SK-N-MC (cell line): ENCODE measurements around the gene CITED4.
A peak's percentile ranks its signal among the peaks of the same experiment; 100 is the strongest.

Experiments used
- DNase-seq: peaks from one replicate; pipeline ENCODE4 v3.0.0-alpha.2; 2011; ENCODE audit warnings: low read depth, low spot score
- H3K27ac ChIP-seq: fragments of 200-600 bp; sonication (generic); 2 replicates; pipeline ENCODE4 v1.5.1; 2016; ENCODE audit warnings: mixed run types
- H3K36me3 ChIP-seq: fragments of 200-600 bp; sonication (generic); 2 replicates; pipeline ENCODE4 v1.6.1; 2017; ENCODE audit warnings: antibody characterized with exemption, low read length, mixed read lengths; ENCODE audit not compliant: insufficient read depth
- H3K4me3 ChIP-seq: fragments of 200-600 bp; sonication (generic); 2 replicates; pipeline ENCODE4 v1.5.1; 2016
- H3K9ac ChIP-seq: fragments of 200-600 bp; sonication (generic); 2 replicates; pipeline ENCODE4 v1.8.0; 2017; ENCODE audit warnings: mixed run types, mixed read lengths; ENCODE audit not compliant: insufficient read length
- H3K9me3 ChIP-seq: fragments of 200-600 bp; sonication (generic); 2 replicates; pipeline ENCODE4 v1.6.1; 2017; ENCODE audit warnings: low read depth, mild to moderate bottlenecking, antibody characterized with exemption, low read length, moderate library complexity, mixed read lengths
- EZH2 ChIP-seq: fragments of 200-600 bp; sonication (generic); IDR thresholded peaks from one replicate; pipeline ENCODE4 v1.6.1; 2017; ENCODE audit warnings: antibody characterized with exemption
- FOXP2 ChIP-seq: optimal IDR thresholded peaks from 2 replicates; pipeline ENCODE3; 2011; ENCODE audit warnings: mild to moderate bottlenecking, moderate library complexity; ENCODE audit not compliant: insufficient read depth; ENCODE audit errors: extremely low read length, control extremely low read depth
- POLR2AphosphoS5 ChIP-seq: IDR thresholded peaks from 2 replicates; pipeline ENCODE4 v1.6.1; 2012; ENCODE audit warnings: mild to moderate bottlenecking, low read depth, low read length, borderline replicate concordance

The CITED4 gene

DNA sequence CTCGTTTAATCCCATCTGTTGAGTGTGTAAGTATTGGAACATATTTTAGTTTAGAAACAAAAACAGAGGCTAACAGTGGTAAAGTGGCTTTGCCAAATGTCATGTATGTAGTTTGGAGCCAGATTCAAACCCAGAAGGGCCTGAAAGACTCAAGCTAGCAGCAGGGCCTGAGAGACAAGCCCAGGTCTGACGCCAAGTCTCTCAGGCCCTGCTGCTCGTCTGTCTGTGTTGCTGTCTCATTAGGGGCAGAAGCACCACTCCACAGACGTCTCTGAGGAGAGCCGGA lies 8.3 kb downstream of the CITED4 start:
- Histone ChIP-seq H3K4me3 (no peak overlapping the region), H3K36me3 (no peaks in the 10 kb centered on the region), H3K27ac (no peak overlapping the region), H3K9me3 (no peaks in the 10 kb centered on the region), H3K9ac (no peak overlapping the region)
- DNase-seq: no peak
- TF ChIP-seq POLR2AphosphoS5: no peak
- TF ChIP-seq FOXP2: no peak
- TF ChIP-seq EZH2: no peak

DNA sequence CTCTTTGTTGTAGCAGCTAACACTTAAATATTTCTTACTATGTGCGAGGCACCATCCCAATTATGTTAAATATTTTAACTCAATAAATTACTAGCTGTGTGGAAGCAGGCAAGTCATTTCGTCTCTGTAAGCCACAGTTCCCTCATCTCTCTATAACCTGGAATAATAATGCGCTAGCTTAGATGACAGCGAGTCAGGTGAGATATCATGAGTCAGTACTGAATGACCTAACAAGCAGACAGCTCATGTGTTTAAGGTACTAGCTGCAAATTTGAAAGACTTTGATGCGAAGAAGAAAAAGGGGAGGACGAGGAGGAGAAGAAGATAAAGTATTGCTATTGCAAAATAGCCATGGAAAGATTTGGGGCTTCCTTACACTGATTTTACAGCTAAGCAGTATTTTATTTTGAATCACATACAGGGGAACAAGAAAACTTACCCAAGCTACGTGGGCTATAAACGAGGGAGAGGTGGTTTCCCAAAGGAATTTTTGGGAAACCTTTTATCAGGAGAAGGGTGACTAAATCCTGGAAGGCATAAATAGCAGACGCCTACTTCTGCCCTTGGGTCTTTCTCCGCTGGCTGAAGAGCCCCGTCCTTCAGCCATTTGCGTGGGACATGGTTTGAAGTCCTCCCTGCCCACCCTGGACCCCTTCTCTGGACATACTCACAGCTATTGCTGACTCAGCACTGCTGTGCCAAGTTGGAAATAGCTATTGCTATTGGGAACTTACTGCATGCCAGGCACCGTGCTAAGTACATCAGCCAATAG lies 8.9 kb downstream of the CITED4 start:
- no peaks in the 10 kb centered on the region for H3K9me3 ChIP-seq
- no peak for DNase-seq
- no peaks in the 10 kb centered on the region for H3K36me3 ChIP-seq
- H3K27ac ChIP-seq: no peak overlapping the region
- H3K9ac ChIP-seq: no peak overlapping the region
- TF ChIP-seq EZH2: no peak
- no peak for TF ChIP-seq POLR2AphosphoS5
- TF ChIP-seq FOXP2: no peak
- H3K4me3 ChIP-seq: no peak overlapping the region

DNA sequence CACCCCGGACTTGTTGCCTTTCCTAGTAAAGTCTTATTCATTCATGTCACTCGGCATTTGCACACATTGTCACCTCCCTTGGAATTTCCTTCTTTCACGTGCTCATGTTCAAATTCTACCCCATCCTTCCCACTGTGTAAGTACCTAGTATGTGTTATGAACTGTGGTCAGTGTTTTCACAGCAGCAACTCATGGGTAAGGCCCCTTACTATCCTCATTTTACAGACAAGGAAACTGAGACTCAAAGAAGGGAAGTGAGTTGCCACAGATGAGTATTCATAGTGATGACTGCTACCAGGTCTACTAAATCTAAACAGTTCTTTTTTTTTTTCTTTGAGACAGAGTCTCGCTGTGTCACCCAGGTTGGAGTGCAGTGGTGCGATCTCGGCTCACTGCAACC lies 10.5 kb downstream of the CITED4 start:
- Histone ChIP-seq H3K9ac (no peak overlapping the region), H3K4me3 (no peak overlapping the region), H3K9me3 (no peaks in the 10 kb centered on the region), H3K27ac (no peak overlapping the region), H3K36me3 (no peaks in the 10 kb centered on the region)
- no peak for DNase-seq
- TF ChIP-seq EZH2: no peak
- TF ChIP-seq POLR2AphosphoS5: no peak
- no peak for TF ChIP-seq FOXP2

DNA sequence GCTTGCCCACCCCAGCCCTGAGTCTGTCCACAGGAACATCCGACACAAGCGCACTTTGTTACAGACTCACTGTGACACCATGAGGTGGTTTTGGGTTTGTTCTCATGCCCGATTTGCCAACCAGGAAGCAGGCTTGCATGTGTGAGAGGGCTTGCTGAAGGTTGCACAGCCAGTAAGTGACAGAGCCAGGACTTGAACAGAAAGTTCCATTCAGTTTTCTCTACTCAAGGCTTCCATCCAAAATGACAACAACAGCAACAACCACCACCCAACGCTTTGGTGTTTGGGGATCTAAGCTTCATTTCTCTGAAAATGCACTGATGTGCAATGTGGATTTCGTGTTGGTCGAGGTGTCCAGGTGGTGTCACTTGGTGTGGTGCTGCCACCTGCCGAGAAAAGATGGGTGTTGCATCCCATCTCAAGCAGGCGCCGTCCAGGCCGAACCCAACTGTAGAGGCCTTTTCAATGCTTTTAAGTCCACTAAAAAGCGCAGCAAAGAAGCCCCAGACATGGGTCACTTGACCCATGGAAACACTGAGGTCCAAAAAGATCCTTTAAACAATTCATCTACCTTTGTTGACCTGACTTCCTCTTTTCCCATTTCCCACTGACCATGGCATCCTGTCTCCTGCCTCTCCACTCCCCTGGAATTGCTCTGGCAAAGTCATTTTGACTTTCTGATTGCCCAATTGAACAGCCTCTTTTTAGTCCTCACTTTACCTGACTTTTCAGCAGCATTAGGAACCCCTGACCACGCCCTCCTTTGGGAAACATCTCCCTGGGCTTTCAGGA lies 12.2 kb downstream of the CITED4 start:
- no peaks in the 10 kb centered on the region for H3K9me3 ChIP-seq
- H3K4me3 ChIP-seq: no peak overlapping the region
- no peak overlapping the region for H3K27ac ChIP-seq
- TF ChIP-seq POLR2AphosphoS5 (no peak), EZH2 (no peak), FOXP2 (no peak)
- no peaks in the 10 kb centered on the region for H3K36me3 ChIP-seq
- H3K9ac ChIP-seq: no peak overlapping the region
- peak; percentile 6 for DNase-seq

DNA sequence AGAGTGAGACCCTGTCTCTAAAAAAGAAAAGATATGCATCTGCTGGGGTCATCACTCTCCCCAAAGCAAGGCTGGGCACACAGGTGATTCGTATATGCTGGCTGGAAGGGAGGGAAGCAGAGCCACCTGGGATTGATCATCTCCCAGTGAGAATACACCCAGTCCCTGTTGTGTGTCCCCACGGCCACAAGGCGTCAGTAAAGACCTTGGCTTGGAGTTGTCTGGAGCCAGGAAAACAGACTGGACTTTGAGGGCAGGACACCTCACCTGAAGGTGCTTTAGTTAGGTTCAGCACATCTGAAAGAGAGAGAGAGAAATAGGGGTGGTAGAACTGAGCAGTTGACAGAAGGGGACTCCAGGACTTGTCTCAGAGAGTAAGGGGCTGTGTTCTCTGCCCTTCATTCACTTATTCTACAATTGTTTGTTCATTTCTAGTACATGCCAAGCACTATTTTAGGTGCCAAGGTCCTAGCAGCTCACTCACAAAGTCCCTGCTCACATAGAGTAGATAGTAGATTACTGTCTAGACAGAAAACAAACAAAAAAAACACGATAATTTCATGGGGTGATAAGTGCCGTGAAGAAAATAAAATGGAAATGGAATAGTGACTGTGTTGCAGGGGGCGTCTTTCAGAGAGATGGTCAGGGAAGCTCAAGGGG lies 13.5 kb downstream of the CITED4 start:
- no peak for DNase-seq
- no peaks in the 10 kb centered on the region for H3K9me3 ChIP-seq
- no peak overlapping the region for H3K4me3 ChIP-seq
- no peak overlapping the region for H3K27ac ChIP-seq
- no peak overlapping the region for H3K9ac ChIP-seq
- no peaks in the 10 kb centered on the region for H3K36me3 ChIP-seq
- TF ChIP-seq EZH2 (no peak), FOXP2 (no peak), POLR2AphosphoS5 (no peak)

DNA sequence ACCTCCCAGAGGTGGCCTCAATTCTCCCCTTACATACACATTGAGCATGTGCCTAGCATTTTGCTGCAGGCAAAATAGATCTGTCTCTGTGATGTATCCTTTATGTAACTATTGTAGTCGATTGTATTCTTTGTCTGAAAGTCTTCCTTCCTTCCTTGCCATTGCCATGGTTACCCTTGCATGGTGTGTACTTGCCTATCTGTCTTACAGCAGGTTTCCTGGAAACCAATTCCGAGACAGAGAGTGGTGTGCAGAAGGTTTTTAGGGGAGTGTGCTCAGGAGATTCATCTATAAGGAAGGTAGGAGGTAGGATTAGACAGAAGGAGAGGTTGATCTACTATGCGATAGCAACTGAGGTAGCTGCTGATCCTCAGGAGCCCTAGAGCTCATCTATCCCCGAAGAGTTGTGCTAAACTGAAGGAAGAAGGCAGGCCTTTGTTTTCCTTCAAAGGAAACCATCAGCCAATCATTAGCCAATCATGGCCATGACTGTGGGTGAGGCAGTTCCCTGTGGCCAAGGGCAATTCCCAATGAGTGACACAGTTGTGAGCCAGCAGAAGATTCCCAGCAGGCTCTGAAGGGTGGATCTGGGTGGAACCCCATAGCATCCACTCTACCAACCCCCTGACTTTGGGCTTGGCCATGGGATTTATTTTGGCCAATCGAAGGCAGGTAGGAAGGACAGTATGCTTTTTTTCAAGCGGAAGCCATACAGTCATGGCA lies 15.0 kb downstream of the CITED4 start:
- Histone ChIP-seq H3K9ac (no peak overlapping the region), H3K36me3 (no peaks in the 10 kb centered on the region), H3K27ac (no peak overlapping the region), H3K4me3 (no peak overlapping the region), H3K9me3 (no peaks in the 10 kb centered on the region)
- TF ChIP-seq EZH2: no peak
- TF ChIP-seq POLR2AphosphoS5: no peak
- no peak for TF ChIP-seq FOXP2
- no peak for DNase-seq

DNA sequence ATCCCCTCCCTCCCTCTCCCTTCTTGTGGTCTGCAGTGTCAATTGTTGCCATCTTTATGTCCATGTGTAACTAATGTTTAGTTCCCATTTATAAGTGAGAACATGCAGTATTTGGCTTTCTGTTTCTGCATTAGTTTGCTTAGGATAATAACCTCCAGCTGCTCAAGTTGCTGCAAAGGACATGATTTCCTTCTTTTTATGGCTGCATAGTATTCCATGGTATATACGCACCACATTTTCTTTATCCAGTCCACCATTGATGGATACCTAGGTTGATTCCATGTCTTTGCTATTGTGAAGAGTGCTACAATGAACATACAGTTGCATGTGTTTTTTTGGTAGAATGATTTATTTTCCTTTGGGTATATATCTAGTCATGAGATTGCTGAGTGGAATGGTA lies 16.3 kb downstream of the CITED4 start:
- no peak for TF ChIP-seq FOXP2
- TF ChIP-seq POLR2AphosphoS5: no peak
- TF ChIP-seq EZH2: no peak
- H3K36me3 ChIP-seq: no peaks in the 10 kb centered on the region
- H3K9ac ChIP-seq: no peak overlapping the region
- no peak overlapping the region for H3K27ac ChIP-seq
- no peak overlapping the region for H3K4me3 ChIP-seq
- no peaks in the 10 kb centered on the region for H3K9me3 ChIP-seq
- DNase-seq: no peak
